A549 (cell line): ENCODE data around the gene PHF23. TPM values are rescaled to one million over a fixed set of nuclear protein-coding genes. Genes with fewer than 3 reads are reported as not detected.

Source experiments
- ATAC-seq, 2 experiments: fragments of 200-7000 bp in 1 of 2; fragments of >200 bp in 1 of 2; cut with Nextera tagmentation in 1 of 2; cut with Tn5 transposase in 1 of 2; 3 replicates each; pipeline versions ENCODE4 v1.8.0 to v1.9.1; 2018 to 2020; ENCODE audit warnings: mild to moderate bottlenecking in 1 of 2, moderate library complexity in 1 of 2
- CTCF ChIA-PET: fragments of 300-600 bp; sonication (Branson Sonifier 250); formaldehyde crosslinking; extraction: SDS; loops from one replicate; lab custom pipeline; 2021; ENCODE audit warnings: antibody characterized with exemption, inconsistent platforms; lab: Yijun Ruan, JAX
- POLR2A ChIA-PET: fragments of 350-600 bp; formaldehyde crosslinking; extraction: SDS; loops from one replicate; lab custom pipeline; 2021; ENCODE audit warnings: antibody characterized with exemption, inconsistent platforms; lab: Yijun Ruan, JAX
- DNase-seq, 2 experiments: peaks; one replicate each; pipeline versions ENCODE4 v3.0.0 to v3.0.0-alpha.2; 2011 to 2016; ENCODE audit warnings: low read depth in 1 of 2, low spot score in 1 of 2
- FAIRE-seq: peaks from 2 replicates; lab custom pipeline; 2011; peaks lifted over from hg19 to GRCh38; lab: Jason Lieb, UNC
- H3K27ac ChIP-seq, 2 experiments: fragments of >200 bp; sonication (Bioruptor Twin); formaldehyde crosslinking; 3 replicates each; pipeline ENCODE4 v1.5.1; 2016 to 2017
- H3K4me1 ChIP-seq: fragments of >200 bp; sonication (Bioruptor Twin); formaldehyde crosslinking; 3 replicates; pipeline ENCODE4 v1.6.1; 2016
- H3K4me2 ChIP-seq: fragments of >200 bp; sonication (Bioruptor Twin); formaldehyde crosslinking; 3 replicates; pipeline ENCODE4 v1.6.1; 2016
- H3K4me3 ChIP-seq: fragments of >200 bp; sonication (Bioruptor Twin); formaldehyde crosslinking; 3 replicates; pipeline ENCODE4 v1.5.1; 2016
- H3K9me3 ChIP-seq: fragments of >200 bp; sonication (Bioruptor Twin); formaldehyde crosslinking; 3 replicates; pipeline ENCODE4 v1.6.1; 2016
- BHLHE40 ChIP-seq: IDR thresholded peaks from 2 replicates; pipeline ENCODE4 v1.6.1; 2012; ENCODE audit warnings: low read depth, low read length, inconsistent platforms
- CBX2 ChIP-seq: fragments of 200-600 bp; sonication (generic); IDR thresholded peaks from 2 replicates; pipeline ENCODE4 v1.6.1; 2016; ENCODE audit warnings: low read depth, mild to moderate bottlenecking, borderline replicate concordance
- CHD2 ChIP-seq: fragments of 150-350 bp; IDR thresholded peaks from 2 replicates; pipeline ENCODE4 v1.6.1; 2014; ENCODE audit warnings: low read length; ENCODE audit not compliant: partially characterized antibody
- FOSB ChIP-seq: fragments of 250-450 bp; sonication (Bioruptor Pico); IDR thresholded peaks from 2 replicates; pipeline ENCODE4 v1.5.0; 2020; ENCODE audit warnings: mild to moderate bottlenecking, moderate library complexity
- GATA3 ChIP-seq: IDR thresholded peaks from 2 replicates; pipeline ENCODE4 v1.6.1; 2012; ENCODE audit warnings: borderline replicate concordance
- HOXA7 ChIP-seq: fragments of 250-450 bp; sonication (Bioruptor Pico); IDR thresholded peaks from 2 replicates; pipeline ENCODE4 v1.5.0; 2020; ENCODE audit warnings: mild to moderate bottlenecking, moderate library complexity
- HOXB5 ChIP-seq: fragments of 250-450 bp; sonication (Bioruptor Pico); IDR thresholded peaks from 2 replicates; pipeline ENCODE4 v1.5.0; 2020; ENCODE audit warnings: mild to moderate bottlenecking, moderate library complexity
- JUNB ChIP-seq: fragments of >200 bp; sonication (Bioruptor Twin); formaldehyde crosslinking; IDR thresholded peaks from 2 replicates; pipeline ENCODE4 v1.6.1; 2016
- KDM1A ChIP-seq: fragments of 200-600 bp; sonication (generic); IDR thresholded peaks from 2 replicates; pipeline ENCODE4 v1.6.1; 2016; ENCODE audit warnings: low read depth, mild to moderate bottlenecking
- MAFK ChIP-seq: fragments of 450-650 bp; IDR thresholded peaks from 2 replicates; pipeline ENCODE4 v1.6.1; 2014; ENCODE audit not compliant: partially characterized antibody
- NPAS2 ChIP-seq: fragments of 250-450 bp; sonication (Bioruptor Pico); IDR thresholded peaks from 2 replicates; pipeline ENCODE4 v1.8.0; 2022; ENCODE audit warnings: mild to moderate bottlenecking, moderate library complexity, borderline replicate concordance
- NR3C1 ChIP-seq: fragments of >200 bp; sonication (Bioruptor Twin); formaldehyde crosslinking; IDR thresholded peaks from 3 replicates; pipeline ENCODE4 v1.6.1; 2017
- PHF8 ChIP-seq: fragments of 200-600 bp; sonication (generic); IDR thresholded peaks from 2 replicates; pipeline ENCODE4 v1.6.1; 2016; ENCODE audit warnings: low read depth, mild to moderate bottlenecking, antibody characterized with exemption, moderate library complexity, borderline replicate concordance
- POLR2A ChIP-seq: IDR thresholded peaks from 2 replicates; pipeline ENCODE4 v1.6.1; 2012; ENCODE audit warnings: mild to moderate bottlenecking, low read length
- RARB ChIP-seq: fragments of 250-450 bp; sonication (Bioruptor Pico); IDR thresholded peaks from 2 replicates; pipeline ENCODE4 v1.8.0; 2021; ENCODE audit warnings: mild to moderate bottlenecking, moderate library complexity
- RCOR1 ChIP-seq: fragments of 150-350 bp; IDR thresholded peaks from 2 replicates; pipeline ENCODE4 v1.6.1; 2014; ENCODE audit warnings: antibody characterized with exemption, low read length, low read depth
- RFX5 ChIP-seq: fragments of 450-650 bp; IDR thresholded peaks from 2 replicates; pipeline ENCODE4 v1.7.1; 2014; ENCODE audit warnings: antibody characterized with exemption, mild to moderate bottlenecking, moderate library complexity
- TP53 ChIP-seq: fragments of 250-450 bp; sonication (Bioruptor Pico); IDR thresholded peaks from 2 replicates; pipeline ENCODE4 v1.5.0; 2021; ENCODE audit warnings: mild to moderate bottlenecking, moderate library complexity
- ZNF302 ChIP-seq: fragments of 250-450 bp; sonication (Bioruptor Pico); IDR thresholded peaks from 2 replicates; pipeline ENCODE4 v1.9.0; 2021; ENCODE audit warnings: inconsistent platforms, mild to moderate bottlenecking, moderate library complexity
- WGBS: methylation state at CpG from one replicate; pipeline ENCODE4 v1.1.6; 2017; ENCODE audit errors: missing lambda C conversion rate; 5-methylcytosine and 5-hydroxymethylcytosine counted together
- polyA plus RNA-seq, 4 experiments: library from polyadenylated mRNA; depleted of rRNA in 3 of 4; stranded (reverse); fragments of >200 nt; fragmentation: RNase III in 1 of 4; extraction: RNeasy Plus Mini Kit Qiagen cat#74134 plus additional on column Dnase treatment in 1 of 4; gene quantifications; 2 replicates in 3 of 4; 3 replicates in 1 of 4; pipeline ENCODE4 v1.2.3, GENCODE V29; 2011 to 2017
- TF ChIP-seq, protein P1 (sequence below): IDR thresholded peaks from 2 replicates; pipeline ENCODE4 v1.6.1; 2012
- TF ChIP-seq, protein P2 (sequence below): fragments of 200-600 bp; sonication (generic); IDR thresholded peaks from 2 replicates; pipeline ENCODE4 v1.6.1; 2016; ENCODE audit warnings: antibody characterized with exemption, mild to moderate bottlenecking, moderate library complexity
- TF ChIP-seq, protein P3 (sequence below): fragments of 450-650 bp; IDR thresholded peaks from 2 replicates; pipeline ENCODE4 v1.6.1; 2014; ENCODE audit warnings: antibody characterized with exemption
- TF ChIP-seq, protein P4 (sequence below): fragments of 250-450 bp; sonication (Bioruptor Pico); IDR thresholded peaks from 2 replicates; pipeline ENCODE4 v1.5.0; 2020; ENCODE audit warnings: low read depth, mild to moderate bottlenecking, moderate library complexity
- TF ChIP-seq, protein P5 (sequence below): fragments of >200 bp; sonication (Bioruptor Twin); formaldehyde crosslinking; IDR thresholded peaks from 3 replicates; pipeline ENCODE4 v1.5.1; 2016
- TF ChIP-seq, protein P6 (sequence below): IDR thresholded peaks from 2 replicates; pipeline ENCODE4 v1.6.1; 2012

PHF23 gene
- polyA plus RNA-seq, 2 of the 4 experiments (the other 2 are of a cell fraction): 52.1 to 80.2 TPM

DNA sequence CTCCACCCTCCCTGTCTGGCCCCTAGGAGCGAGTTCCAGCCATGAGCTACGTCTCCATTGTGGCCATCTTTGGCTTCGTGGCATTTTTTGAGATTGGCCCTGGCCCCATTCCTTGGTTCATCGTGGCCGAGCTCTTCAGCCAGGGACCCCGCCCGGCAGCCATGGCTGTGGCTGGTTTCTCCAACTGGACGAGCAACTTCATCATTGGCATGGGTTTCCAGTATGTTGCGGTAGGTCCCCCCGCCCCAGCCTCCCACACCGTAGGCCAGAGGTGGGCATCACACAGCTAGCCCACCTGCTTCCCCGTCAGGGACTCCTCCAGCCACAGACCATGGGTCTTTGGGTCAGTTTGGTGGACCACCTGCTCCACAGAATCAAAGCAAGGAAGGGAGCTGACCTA lies 46.4 kb upstream of the PHF23 start:
- FAIRE-seq: no peak
- WGBS: 76% methylated on average over 7 of the region's 12 CpGs
- Histone ChIP-seq H3K27ac (no peak overlapping the region), H3K4me2 (no peak overlapping the region), H3K4me1 (peaks cover 8% of the 10 kb centered on the region), H3K4me3 (no peak overlapping the region), H3K9me3 (no peaks in the 10 kb centered on the region)
- CTCF ChIA-PET: interaction anchor here (0.6 to 13.5 kb wide), 12 partner anchors 8 to 330 kb away, joined by 3 to 446 read pairs (median 4); partner anchors contain the start of genes ACADVL and DLG4
- ATAC-seq: no peak
- DNase-seq: no peak
- TF ChIP-seq, protein P1, sequence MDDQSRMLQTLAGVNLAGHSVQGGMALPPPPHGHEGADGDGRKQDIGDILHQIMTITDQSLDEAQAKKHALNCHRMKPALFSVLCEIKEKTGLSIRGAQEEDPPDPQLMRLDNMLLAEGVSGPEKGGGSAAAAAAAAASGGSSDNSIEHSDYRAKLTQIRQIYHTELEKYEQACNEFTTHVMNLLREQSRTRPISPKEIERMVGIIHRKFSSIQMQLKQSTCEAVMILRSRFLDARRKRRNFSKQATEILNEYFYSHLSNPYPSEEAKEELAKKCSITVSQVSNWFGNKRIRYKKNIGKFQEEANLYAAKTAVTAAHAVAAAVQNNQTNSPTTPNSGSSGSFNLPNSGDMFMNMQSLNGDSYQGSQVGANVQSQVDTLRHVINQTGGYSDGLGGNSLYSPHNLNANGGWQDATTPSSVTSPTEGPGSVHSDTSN: no peak
- TF ChIP-seq HOXB5 (CRISPR knock-in tag) (no peak), FOSB (CRISPR knock-in tag) (no peak), PHF8 (no peak), HOXA7 (CRISPR knock-in tag) (no peak), ZNF302 (CRISPR knock-in tag) (no peak), POLR2A (no peak), CHD2 (no peak), RFX5 (no peak), NR3C1 (no peak), JUNB (no peak), BHLHE40 (no peak)
- TF ChIP-seq, protein P2, sequence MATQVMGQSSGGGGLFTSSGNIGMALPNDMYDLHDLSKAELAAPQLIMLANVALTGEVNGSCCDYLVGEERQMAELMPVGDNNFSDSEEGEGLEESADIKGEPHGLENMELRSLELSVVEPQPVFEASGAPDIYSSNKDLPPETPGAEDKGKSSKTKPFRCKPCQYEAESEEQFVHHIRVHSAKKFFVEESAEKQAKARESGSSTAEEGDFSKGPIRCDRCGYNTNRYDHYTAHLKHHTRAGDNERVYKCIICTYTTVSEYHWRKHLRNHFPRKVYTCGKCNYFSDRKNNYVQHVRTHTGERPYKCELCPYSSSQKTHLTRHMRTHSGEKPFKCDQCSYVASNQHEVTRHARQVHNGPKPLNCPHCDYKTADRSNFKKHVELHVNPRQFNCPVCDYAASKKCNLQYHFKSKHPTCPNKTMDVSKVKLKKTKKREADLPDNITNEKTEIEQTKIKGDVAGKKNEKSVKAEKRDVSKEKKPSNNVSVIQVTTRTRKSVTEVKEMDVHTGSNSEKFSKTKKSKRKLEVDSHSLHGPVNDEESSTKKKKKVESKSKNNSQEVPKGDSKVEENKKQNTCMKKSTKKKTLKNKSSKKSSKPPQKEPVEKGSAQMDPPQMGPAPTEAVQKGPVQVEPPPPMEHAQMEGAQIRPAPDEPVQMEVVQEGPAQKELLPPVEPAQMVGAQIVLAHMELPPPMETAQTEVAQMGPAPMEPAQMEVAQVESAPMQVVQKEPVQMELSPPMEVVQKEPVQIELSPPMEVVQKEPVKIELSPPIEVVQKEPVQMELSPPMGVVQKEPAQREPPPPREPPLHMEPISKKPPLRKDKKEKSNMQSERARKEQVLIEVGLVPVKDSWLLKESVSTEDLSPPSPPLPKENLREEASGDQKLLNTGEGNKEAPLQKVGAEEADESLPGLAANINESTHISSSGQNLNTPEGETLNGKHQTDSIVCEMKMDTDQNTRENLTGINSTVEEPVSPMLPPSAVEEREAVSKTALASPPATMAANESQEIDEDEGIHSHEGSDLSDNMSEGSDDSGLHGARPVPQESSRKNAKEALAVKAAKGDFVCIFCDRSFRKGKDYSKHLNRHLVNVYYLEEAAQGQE: no peak
- TF ChIP-seq, protein P3, sequence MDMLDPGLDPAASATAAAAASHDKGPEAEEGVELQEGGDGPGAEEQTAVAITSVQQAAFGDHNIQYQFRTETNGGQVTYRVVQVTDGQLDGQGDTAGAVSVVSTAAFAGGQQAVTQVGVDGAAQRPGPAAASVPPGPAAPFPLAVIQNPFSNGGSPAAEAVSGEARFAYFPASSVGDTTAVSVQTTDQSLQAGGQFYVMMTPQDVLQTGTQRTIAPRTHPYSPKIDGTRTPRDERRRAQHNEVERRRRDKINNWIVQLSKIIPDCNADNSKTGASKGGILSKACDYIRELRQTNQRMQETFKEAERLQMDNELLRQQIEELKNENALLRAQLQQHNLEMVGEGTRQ: no peak
- TF ChIP-seq, protein P4, sequence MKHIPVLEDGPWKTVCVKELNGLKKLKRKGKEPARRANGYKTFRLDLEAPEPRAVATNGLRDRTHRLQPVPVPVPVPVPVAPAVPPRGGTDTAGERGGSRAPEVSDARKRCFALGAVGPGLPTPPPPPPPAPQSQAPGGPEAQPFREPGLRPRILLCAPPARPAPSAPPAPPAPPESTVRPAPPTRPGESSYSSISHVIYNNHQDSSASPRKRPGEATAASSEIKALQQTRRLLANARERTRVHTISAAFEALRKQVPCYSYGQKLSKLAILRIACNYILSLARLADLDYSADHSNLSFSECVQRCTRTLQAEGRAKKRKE (CRISPR knock-in tag): no peak
- TF ChIP-seq, protein P5, sequence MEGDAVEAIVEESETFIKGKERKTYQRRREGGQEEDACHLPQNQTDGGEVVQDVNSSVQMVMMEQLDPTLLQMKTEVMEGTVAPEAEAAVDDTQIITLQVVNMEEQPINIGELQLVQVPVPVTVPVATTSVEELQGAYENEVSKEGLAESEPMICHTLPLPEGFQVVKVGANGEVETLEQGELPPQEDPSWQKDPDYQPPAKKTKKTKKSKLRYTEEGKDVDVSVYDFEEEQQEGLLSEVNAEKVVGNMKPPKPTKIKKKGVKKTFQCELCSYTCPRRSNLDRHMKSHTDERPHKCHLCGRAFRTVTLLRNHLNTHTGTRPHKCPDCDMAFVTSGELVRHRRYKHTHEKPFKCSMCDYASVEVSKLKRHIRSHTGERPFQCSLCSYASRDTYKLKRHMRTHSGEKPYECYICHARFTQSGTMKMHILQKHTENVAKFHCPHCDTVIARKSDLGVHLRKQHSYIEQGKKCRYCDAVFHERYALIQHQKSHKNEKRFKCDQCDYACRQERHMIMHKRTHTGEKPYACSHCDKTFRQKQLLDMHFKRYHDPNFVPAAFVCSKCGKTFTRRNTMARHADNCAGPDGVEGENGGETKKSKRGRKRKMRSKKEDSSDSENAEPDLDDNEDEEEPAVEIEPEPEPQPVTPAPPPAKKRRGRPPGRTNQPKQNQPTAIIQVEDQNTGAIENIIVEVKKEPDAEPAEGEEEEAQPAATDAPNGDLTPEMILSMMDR: no peak
- POLR2A ChIA-PET: no interaction called here

DNA sequence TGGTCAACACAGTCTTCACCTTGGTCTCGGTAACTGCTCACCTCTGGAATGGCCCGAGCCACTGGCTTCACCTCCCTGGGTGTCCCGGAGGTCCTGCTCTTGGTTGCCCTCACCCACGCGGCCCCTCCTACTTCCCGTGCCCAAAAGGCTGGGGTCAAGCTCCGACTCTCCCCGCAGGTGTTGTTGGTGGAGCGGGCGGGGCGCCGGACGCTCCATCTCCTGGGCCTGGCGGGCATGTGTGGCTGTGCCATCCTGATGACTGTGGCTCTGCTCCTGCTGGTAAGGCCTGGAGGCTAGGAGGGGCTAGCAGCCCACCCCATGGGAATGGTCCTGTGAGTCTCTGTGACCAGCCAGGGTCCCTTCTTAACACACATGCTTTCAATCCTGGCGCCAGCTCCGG lies 45.7 kb upstream of the PHF23 start:
- no peaks in the 10 kb centered on the region for H3K9me3 ChIP-seq
- H3K4me2 ChIP-seq: no peak overlapping the region
- H3K4me1 ChIP-seq: peaks cover 11% of the 10 kb centered on the region
- CTCF ChIA-PET: interaction anchor here (0.7 to 13.5 kb wide), 12 partner anchors 9 to 276 kb away, joined by 3 to 446 read pairs (median 4); partner anchors contain the start of gene CTDNEP1
- POLR2A ChIA-PET: no interaction called here
- ATAC-seq (no peak), DNase-seq (no peak), FAIRE-seq (no peak)
- no peak overlapping the region for H3K27ac ChIP-seq
- H3K4me3 ChIP-seq: no peak overlapping the region
- 69% methylated on average over 16 of the region's 16 CpGs for WGBS
- TF ChIP-seq NPAS2: no peak
- no peak for TF ChIP-seq CBX2
- TF ChIP-seq GATA3: no peak
- TF ChIP-seq RARB: no peak
- no peak for TF ChIP-seq TP53 (CRISPR knock-in tag)
- TF ChIP-seq MAFK: no peak
- TF ChIP-seq RCOR1: no peak
- TF ChIP-seq, protein P6, sequence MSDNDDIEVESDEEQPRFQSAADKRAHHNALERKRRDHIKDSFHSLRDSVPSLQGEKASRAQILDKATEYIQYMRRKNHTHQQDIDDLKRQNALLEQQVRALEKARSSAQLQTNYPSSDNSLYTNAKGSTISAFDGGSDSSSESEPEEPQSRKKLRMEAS: no peak
- TF ChIP-seq, protein P2: no peak
- no peak for TF ChIP-seq KDM1A
- TF ChIP-seq, protein P4 (CRISPR knock-in tag): no peak
- TF ChIP-seq CHD2: no peak
